HTR-8/SVneo (cell line): ENCODE results near the gene GALNT13.

Experiments
- DNase-seq: peaks from one replicate; pipeline ENCODE4 v3.0.0; 2011; ENCODE audit warnings: low spot score, mixed read lengths; ENCODE audit not compliant: insufficient read length
- FAIRE-seq: peaks from 2 replicates; lab custom pipeline; 2011; peaks lifted over from hg19 to GRCh38; lab: Jason Lieb, UNC

GALNT13 gene

DNA sequence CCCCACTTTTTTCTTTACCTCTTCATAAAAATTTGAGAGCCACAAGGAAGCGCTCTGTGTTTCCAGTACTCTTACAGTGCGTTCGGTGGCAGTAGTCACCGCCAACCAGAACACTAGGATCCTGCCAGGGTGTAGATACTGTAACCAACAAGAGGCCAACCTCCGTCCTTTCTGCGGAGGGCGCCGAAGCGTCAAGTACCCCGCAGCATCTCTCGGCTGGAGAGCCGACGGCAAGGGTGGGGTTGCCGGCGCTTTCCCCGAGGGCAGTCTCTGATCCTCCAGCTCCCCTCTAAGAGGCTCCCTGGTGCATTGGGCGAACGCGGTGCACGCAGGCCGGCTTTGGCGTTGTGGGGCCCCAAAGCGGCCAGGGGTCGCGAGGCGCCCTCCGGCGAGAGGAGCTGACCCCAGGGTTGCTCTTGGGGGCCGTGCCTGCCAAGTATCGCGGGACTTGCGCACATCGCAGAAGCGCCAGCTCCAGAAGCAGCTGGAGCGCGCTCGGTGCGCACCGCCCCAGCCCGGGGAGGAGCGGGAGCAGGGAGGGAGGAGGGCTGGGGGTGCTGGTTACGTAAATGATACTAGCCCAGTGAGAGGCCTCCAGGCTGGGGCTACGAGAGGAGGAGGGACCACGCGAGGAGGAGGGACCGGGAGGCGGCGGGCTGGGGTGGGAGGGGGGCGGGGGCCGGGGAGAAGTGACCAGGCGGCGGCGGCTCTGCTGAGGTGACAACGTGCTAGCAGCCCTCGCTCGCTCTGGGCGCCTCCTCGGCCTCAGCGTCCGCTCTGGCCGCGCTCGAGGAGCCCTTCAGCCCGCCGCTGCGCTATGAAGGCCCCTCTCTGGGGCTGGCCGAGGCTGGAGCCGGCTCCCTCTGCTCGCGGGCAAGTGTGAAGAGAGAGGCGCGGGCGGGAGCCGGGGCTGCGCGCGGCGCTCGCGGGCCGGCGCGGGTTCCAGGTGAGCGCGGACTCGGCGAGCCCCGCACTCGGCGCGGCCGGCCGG is at the start of gene GALNT13:
Gene GALNT13, plus strand, starts transcription at position 692 of the 991 bp plus-strand sequence.
- DNase-seq (peak; percentile 54), FAIRE-seq (peak; percentile 54)

DNA sequence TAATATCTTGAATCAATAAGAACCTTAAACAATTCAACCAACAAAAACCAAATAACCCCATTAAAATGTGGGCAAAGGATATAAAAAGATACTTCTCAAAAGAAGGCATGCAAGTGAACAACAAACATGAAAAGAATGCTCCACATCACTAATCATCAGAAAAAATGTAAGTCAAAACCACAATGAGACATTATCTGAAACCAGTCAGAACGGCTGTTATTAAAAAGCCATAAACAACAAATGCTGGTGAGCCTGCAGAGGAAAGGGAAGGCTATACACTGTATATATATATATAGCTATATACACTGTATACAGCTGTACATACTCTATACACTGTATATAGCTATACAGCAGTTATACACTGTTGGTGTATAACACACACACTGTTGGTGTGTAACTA is 47.8 kb upstream of the GALNT13 start:
- FAIRE-seq, result no peak
- peak; percentile 11 for DNase-seq

GRCh38 chr2:153828335-153828734 is 43.4 kb upstream of the GALNT13 start:
- DNase-seq (no peak), FAIRE-seq (no peak)

DNA sequence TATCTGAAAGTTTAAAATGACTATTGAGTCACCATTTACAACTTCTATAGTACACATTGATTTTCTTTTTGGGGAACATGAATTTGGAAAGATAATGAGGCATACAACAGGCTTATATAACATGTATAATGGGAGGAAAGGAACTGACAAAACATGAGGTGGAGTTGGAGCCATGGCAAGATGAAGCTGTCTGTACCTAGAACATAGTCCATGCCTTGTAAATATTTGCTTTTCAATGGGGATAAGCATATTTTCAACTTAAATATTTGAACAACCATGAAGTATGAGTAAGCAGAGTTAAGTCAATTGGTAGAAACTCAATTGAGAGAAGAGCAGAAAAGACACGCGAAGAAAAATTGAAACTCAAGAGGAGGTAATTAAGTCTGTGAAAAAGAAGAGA is 37.1 kb upstream of the GALNT13 start:
- FAIRE-seq, result no peak
- DNase-seq, result no peak

GRCh38 chr2:153858250-153858649 is 13.5 kb upstream of the GALNT13 start:
- DNase-seq, result no peak
- no peak for FAIRE-seq

GRCh38 chr2:153864022-153864421 is 7.7 kb upstream of the GALNT13 start:
- DNase-seq (no peak), FAIRE-seq (no peak)

GRCh38 chr2:153866595-153866994 is 5.1 kb upstream of the GALNT13 start:
- FAIRE-seq (no peak), DNase-seq (no peak)

- DNase-seq, result no peak
- no peak for FAIRE-seq
Measured at GRCh38 chr2:153870308-153870707, 1.4 kb upstream of the GALNT13 start.

DNA sequence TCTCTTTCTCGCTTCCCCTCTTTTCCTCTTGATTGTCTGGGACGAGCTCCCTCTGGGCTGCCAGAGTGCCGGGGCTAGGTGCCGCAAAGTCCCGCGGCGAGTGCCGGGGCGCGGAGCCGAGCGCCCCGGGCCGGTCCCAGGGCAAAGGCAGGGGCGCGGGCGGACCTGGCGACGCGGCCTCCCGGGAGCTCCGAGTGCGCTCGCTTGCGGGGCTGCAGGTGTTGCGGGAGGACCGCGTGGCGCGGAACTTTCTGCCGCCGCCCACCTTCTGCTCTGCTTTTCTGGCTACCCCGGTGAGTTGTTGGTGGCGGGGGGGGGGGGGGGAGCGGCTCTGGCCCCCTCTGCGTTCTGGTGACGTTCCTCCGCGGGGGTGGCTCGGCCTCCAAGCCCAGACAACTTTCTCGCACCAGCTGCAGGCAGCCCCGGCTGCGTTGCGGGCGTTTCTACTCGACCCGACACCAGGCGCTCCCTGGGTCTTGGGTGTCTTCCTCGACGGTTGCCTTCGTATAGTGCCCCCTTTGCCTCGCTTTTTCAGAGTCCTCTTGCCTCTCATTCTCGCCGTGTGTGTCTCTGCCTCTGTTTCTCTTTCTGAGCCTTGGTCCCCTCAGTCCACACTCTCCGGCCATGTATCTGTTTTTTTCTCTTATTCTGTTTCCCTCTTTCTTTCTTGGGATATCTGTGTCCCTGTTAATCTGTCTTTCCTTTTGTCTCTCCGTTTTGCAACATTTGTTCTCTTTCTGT is 759 bp downstream of the GALNT13 start:
- FAIRE-seq, result no peak
- DNase-seq, result no peak

- DNase-seq (no peak), FAIRE-seq (no peak)
Measured at GRCh38 chr2:153873052-153874048, 1.6 kb downstream of the GALNT13 start.

DNA sequence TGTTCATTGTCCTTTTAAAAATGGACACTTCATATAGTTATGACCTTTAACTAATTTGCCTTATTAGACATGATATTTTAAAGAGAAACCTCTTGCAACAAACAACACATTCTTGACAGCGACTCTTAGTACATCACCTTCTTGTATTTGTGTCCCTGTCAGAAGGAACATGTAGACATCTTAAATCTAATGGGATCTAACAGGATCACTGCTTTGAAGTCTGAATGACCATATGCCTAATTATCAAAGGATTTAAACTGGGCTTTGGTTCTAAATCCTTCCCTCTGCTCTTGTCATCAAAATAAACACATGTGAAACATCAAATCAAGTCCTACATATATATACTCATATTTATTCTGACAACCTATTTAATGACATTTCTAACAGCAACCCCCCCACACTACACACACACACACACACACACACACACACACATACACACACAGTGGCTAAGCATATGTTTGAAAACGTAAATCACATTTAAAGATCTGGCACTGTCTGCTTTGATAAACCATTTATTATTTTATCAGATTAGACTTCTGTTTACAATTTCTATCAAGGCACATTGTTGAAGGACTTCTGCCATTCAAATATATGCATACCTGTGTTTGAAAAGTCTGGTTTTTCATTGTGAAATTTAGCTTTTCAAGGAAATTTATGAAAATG is 4.2 kb downstream of the GALNT13 start:
- FAIRE-seq (no peak), DNase-seq (no peak)

- DNase-seq (no peak), FAIRE-seq (no peak)
Measured at GRCh38 chr2:153880926-153881325, 9.2 kb downstream of the GALNT13 start.

GRCh38 chr2:153886833-153887232 is 15.1 kb downstream of the GALNT13 start:
- no peak for DNase-seq
- FAIRE-seq, result no peak

- no peak for FAIRE-seq
Measured at GRCh38 chr2:153890576-153890975, 18.9 kb downstream of the GALNT13 start.

GRCh38 chr2:153891051-153891450 is 19.3 kb downstream of the GALNT13 start:
- no peak for FAIRE-seq

More at GRCh38 chr2:153890576-153890975, 18.9 kb downstream of the GALNT13 start:
- DNase-seq, result no peak

GRCh38 chr2:153912798-153913396 is 41.2 kb downstream of the GALNT13 start:
- DNase-seq (no peak), FAIRE-seq (no peak)

More at GRCh38 chr2:153891051-153891450, 19.3 kb downstream of the GALNT13 start:
- DNase-seq, result no peak

DNA sequence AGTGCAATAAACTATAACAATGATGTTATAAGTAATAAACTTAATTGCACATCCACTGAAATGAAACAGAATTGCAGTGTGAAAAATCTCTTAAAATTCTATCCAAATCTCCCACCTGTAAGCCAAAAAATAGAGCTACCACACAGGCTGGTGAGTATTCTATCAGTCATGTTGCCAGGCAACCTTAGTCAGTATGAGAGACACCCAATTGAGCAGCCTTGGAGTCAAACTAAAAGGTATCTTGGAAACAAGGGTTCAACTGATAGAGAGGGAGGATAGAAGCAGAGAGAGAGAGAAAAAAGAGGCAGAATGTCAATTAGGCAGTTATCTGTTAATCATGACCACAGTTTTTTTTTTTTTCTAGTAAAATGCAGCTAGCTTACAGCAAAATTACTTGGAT is 45.8 kb downstream of the GALNT13 start:
- DNase-seq (no peak), FAIRE-seq (no peak)

- FAIRE-seq, result no peak
- DNase-seq, result no peak
Measured at GRCh38 chr2:153935511-153935910, 63.8 kb downstream of the GALNT13 start.
